Measurements from ENCODE around the gene PCDHA1.

PCDHA1 gene

GRCh38 chr5:141003791-141004611 lies 218.1 kb downstream of the PCDHA1 start:
- no peak overlapping the region for H3K27ac ChIP-seq
- DNase-seq (ENCODE audit: low spot score) = no peak

GRCh38 chr5:141007791-141008190 lies 221.9 kb downstream of the PCDHA1 start:
- no peak overlapping the region for H3K27ac ChIP-seq
- H3K4me3 ChIP-seq = no peak overlapping the region
- DNase-seq (ENCODE audit: low spot score) = no peak
- no peak for TF ChIP-seq CTCF (IDR thresholded peaks at IDR 0.05)

More at GRCh38 chr5:141003791-141004611, 218.1 kb downstream of the PCDHA1 start:
- no peak for TF ChIP-seq CTCF (IDR thresholded peaks at IDR 0.05)
- H3K4me3 ChIP-seq = no peak overlapping the region

- Histone ChIP-seq H3K4me3 (no peak overlapping the region), H3K27ac (no peak overlapping the region)
- DNase-seq (ENCODE audit: low spot score) = no peak
- TF ChIP-seq CTCF (IDR thresholded peaks at IDR 0.05) = no peak
Measured at GRCh38 chr5:141010047-141010793, 224.3 kb downstream of the PCDHA1 start.

GRCh38 chr5:141017943-141018342 lies 232.0 kb downstream of the PCDHA1 start:
- H3K27ac ChIP-seq = no peak overlapping the region
- H3K4me3 ChIP-seq = no peak overlapping the region
- TF ChIP-seq CTCF (IDR thresholded peaks at IDR 0.05) = no peak
- no peak for DNase-seq (ENCODE audit: low spot score)

GRCh38 chr5:141022384-141022783 lies 236.4 kb downstream of the PCDHA1 start:
- TF ChIP-seq CTCF (IDR thresholded peaks at IDR 0.05) = no peak
- no peak overlapping the region for H3K27ac ChIP-seq
- no peak overlapping the region for H3K4me3 ChIP-seq
- DNase-seq (ENCODE audit: low spot score) = no peak

- Histone ChIP-seq H3K4me3 (no peak overlapping the region), H3K27ac (no peak overlapping the region)
- DNase-seq (ENCODE audit: low spot score) = no peak
- no peak for TF ChIP-seq CTCF (IDR thresholded peaks at IDR 0.05)
Measured at GRCh38 chr5:141031006-141031405, 245.1 kb downstream of the PCDHA1 start.

Measured in coronary artery (tissue), 2 donors.